ENCODE data around the gene PLXND1.

GRCh38 chr3:129552287-129553050 is 54.0 kb downstream of the PLXND1 start:
- no peak for TF ChIP-seq CTCF (IDR thresholded peaks at IDR 0.05)
- TF ChIP-seq POLR2A (IDR thresholded peaks at IDR 0.05) = no peak

Data from lower leg skin (tissue), 3 donors.